ENCODE data around the gene DCTN4.

- TF ChIP-seq CTCF (IDR thresholded peaks at IDR 0.05) (no peak), POLR2A (IDR thresholded peaks at IDR 0.05) (no peak)
Observed at GRCh38 chr5:150723845-150724244, 35.0 kb downstream of the DCTN4 start.

All from adrenal gland (tissue), 5 donors.